ENCODE data around the gene NTSR1. TPM values are rescaled to one million over a fixed set of nuclear protein-coding genes. Genes with fewer than 3 reads are reported as not detected.
A peak's percentile ranks its signal among the peaks of the same experiment; 100 is the strongest.

Gene NTSR1
- total and polyA plus RNA-seq, 8 donors: 0.03 to 3.5 (median 0.12) TPM

- Histone ChIP-seq H3K4me3 (no peak overlapping the region), H3K9me3 (peaks cover 0 to 19% of the 10 kb centered on the region in 2 donors), H3K27me3 (peaks cover 13 to 77% of the 10 kb centered on the region in 2 donors), H3K36me3 (no peaks in the 10 kb centered on the region), H3K27ac (no peak overlapping the region), H3K4me1 (peaks cover 0 to 23% of the 10 kb centered on the region in 2 donors)
- DNase-seq: peak in 1 of 4 donors; percentile 44
- ATAC-seq: no peak
- TF ChIP-seq, protein P1, sequence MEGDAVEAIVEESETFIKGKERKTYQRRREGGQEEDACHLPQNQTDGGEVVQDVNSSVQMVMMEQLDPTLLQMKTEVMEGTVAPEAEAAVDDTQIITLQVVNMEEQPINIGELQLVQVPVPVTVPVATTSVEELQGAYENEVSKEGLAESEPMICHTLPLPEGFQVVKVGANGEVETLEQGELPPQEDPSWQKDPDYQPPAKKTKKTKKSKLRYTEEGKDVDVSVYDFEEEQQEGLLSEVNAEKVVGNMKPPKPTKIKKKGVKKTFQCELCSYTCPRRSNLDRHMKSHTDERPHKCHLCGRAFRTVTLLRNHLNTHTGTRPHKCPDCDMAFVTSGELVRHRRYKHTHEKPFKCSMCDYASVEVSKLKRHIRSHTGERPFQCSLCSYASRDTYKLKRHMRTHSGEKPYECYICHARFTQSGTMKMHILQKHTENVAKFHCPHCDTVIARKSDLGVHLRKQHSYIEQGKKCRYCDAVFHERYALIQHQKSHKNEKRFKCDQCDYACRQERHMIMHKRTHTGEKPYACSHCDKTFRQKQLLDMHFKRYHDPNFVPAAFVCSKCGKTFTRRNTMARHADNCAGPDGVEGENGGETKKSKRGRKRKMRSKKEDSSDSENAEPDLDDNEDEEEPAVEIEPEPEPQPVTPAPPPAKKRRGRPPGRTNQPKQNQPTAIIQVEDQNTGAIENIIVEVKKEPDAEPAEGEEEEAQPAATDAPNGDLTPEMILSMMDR (IDR thresholded peaks at IDR 0.05): no peak
- intact Hi-C loops (cut with DNase I): no loop called here
Measured at GRCh38 chr20:62723768-62724450, 15.3 kb downstream of the NTSR1 start.

GRCh38 chr20:62724692-62725595, 16.3 kb downstream of the NTSR1 start:
- no peak overlapping the region for H3K4me3 ChIP-seq
- peaks cover 0 to 16% of the 10 kb centered on the region in 2 donors for H3K9me3 ChIP-seq
- no peaks in the 10 kb centered on the region for H3K36me3 ChIP-seq
- no peak overlapping the region for H3K27ac ChIP-seq
- intact Hi-C loops (cut with DNase I): no loop called here
- TF ChIP-seq, protein P1 (IDR thresholded peaks at IDR 0.05): no peak
- ATAC-seq: no peak
- peaks cover 13 to 81% of the 10 kb centered on the region in 2 donors for H3K27me3 ChIP-seq
- DNase-seq: peak in 1 of 4 donors; percentile 56
- H3K4me1 ChIP-seq: peaks cover 0 to 31% of the 10 kb centered on the region in 2 donors

GRCh38 chr20:62725596-62726268, 17.1 kb downstream of the NTSR1 start:
- Histone ChIP-seq H3K27me3 (peaks cover 13 to 81% of the 10 kb centered on the region in 2 donors), H3K4me3 (no peak overlapping the region), H3K9me3 (peaks cover 0 to 10% of the 10 kb centered on the region in 2 donors), H3K36me3 (no peaks in the 10 kb centered on the region), H3K27ac (no peak overlapping the region), H3K4me1 (peaks cover 0 to 31% of the 10 kb centered on the region in 2 donors)
- ATAC-seq (no peak), DNase-seq (peak in 1 of 4 donors; percentile 47)
- intact Hi-C loops (cut with DNase I): no loop called here
- TF ChIP-seq, protein P1 (IDR thresholded peaks at IDR 0.05): no peak

DNA sequence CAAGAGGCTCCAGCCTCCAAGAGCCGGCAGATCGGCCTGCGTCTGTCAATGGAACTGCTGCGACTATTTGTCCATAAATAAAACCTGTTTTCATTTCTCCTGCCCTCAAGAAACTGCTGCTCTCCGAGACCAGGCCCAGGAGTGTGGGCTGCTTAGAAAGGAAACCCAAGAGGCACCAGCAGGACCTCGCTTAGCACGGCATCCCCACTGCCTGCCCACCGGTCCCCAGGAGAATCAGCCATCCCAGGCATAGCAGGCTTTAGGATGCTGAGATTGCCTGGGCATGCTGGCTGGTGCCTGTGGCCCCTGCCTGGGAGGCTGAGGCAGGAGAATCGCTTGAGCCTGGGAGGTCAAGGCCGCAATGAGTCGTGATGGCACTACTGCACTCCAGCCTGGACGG, 17.6 kb downstream of the NTSR1 start:
- H3K4me3 ChIP-seq: no peak overlapping the region
- peaks cover 13 to 78% of the 10 kb centered on the region in 2 donors for H3K27me3 ChIP-seq
- no peak overlapping the region for H3K27ac ChIP-seq
- peaks cover 0 to 32% of the 10 kb centered on the region in 2 donors for H3K4me1 ChIP-seq
- TF ChIP-seq, protein P1 (IDR thresholded peaks at IDR 0.05): no peak
- intact Hi-C loops (cut with DNase I): no loop called here
- ATAC-seq (no peak), DNase-seq (peak in 1 of 4 donors; percentile 54)
- H3K9me3 ChIP-seq: peaks cover 0 to 4% of the 10 kb centered on the region in 2 donors
- no peaks in the 10 kb centered on the region for H3K36me3 ChIP-seq
